Suprapubic skin (tissue), 3 donors: ENCODE results near the gene COMMD9.

ENCODE experiments used
- CTCF ChIP-seq, 2 donors: fragments of 200-600 bp in 1 of 2; fragments of 450-650 bp in 1 of 2; sonication (generic) in 1 of 2; IDR thresholded peaks; one replicate each; pipeline ENCODE4 v1.5.1; 2016 to 2019; ENCODE audit warnings: antibody characterized with exemption in 2 of 2, mild to moderate bottlenecking in 1 of 2, moderate library complexity in 1 of 2
- POLR2A ChIP-seq, 2 donors: fragments of 450-650 bp; IDR thresholded peaks; one replicate each; pipeline ENCODE4 v1.6.1; 2017; ENCODE audit warnings: antibody characterized with exemption in 2 of 2, mild to moderate bottlenecking in 2 of 2, moderate library complexity in 2 of 2

GRCh38 chr11:36249246-36249645 is 40.0 kb downstream of the COMMD9 start:
- TF ChIP-seq CTCF (IDR thresholded peaks at IDR 0.05) (no peak), POLR2A (IDR thresholded peaks at IDR 0.05) (no peak)
